Activated CD8-positive, alpha-beta T cell treated with anti-CD3 and anti-CD28 coated beads, Interleukin-2, amount 10 ng/mL, durations not matched to agents 7 days and 5 days (primary cell): ENCODE results near the gene DEFB126. TPM values are rescaled to one million over a fixed set of nuclear protein-coding genes. Genes with fewer than 3 reads are reported as not detected.

Experiments used
- ATAC-seq: fragments of 150-1000 bp; cut with Tn5 transposase; one replicate; pipeline ENCODE4 v1.10.0; 2021; ENCODE audit warnings: moderate library complexity
- CTCF ChIA-PET: fragments of 350-600 bp; sonication (Branson Sonifier 250); formaldehyde crosslinking; loops from one replicate; lab custom pipeline; 2021; ENCODE audit warnings: antibody characterized with exemption; lab: Charles Lee
- POLR2A ChIA-PET: fragments of 350-600 bp; sonication (Branson Sonifier 250); formaldehyde crosslinking; loops from one replicate; lab custom pipeline; 2021; ENCODE audit warnings: antibody characterized with exemption; lab: Charles Lee
- DNase-seq: peaks from one replicate; pipeline ENCODE4 v3.0.0-alpha.2; 2020
- H3K27ac Mint-ChIP-seq: one replicate; pipeline ENCODE4 v1.8.0; 2021; ENCODE audit warnings: mild to moderate bottlenecking, mixed read lengths
- H3K27me3 Mint-ChIP-seq: one replicate; pipeline ENCODE4 v1.8.0; 2021; ENCODE audit warnings: low read depth, mixed read lengths
- H3K36me3 Mint-ChIP-seq: one replicate; pipeline ENCODE4 v1.8.0; 2021; ENCODE audit warnings: low read depth, mixed read lengths
- H3K4me1 Mint-ChIP-seq: one replicate; pipeline ENCODE4 v1.8.0; 2021; ENCODE audit warnings: low read depth, mixed read lengths
- H3K4me3 Mint-ChIP-seq: one replicate; pipeline ENCODE4 v1.8.0; 2021; ENCODE audit warnings: mild to moderate bottlenecking, mixed read lengths
- H3K9me3 Mint-ChIP-seq: one replicate; pipeline ENCODE4 v1.8.0; 2022; ENCODE audit warnings: mixed read lengths; ENCODE audit not compliant: insufficient read depth
- total RNA-seq, 2 experiments: library from RNA; stranded (reverse); gene quantifications; one replicate each; pipeline ENCODE4 v1.2.3, GENCODE V29; 2021

Gene DEFB126
- total RNA-seq, 2 experiments from 2014 or later = not detected

GRCh38 chr20:157154-157553 is 14.8 kb downstream of the DEFB126 start, which contains the start of gene DEFB127:
Gene DEFB127, plus strand, starts transcription at chr20:157454. Its CDS starts 91 bp downstream, at chr20:157545.
- ATAC-seq = no peak
- H3K4me1 Mint-ChIP-seq = no peaks in the 10 kb centered on the region
- no peaks in the 10 kb centered on the region for H3K36me3 Mint-ChIP-seq
- no peak within 1 kb of the TSS for H3K4me3 Mint-ChIP-seq
- CTCF ChIA-PET = interaction anchor here (1.2 kb wide), 1 partner anchor 61 kb away, joined by 4 read pairs; no protein-coding TSS in a partner anchor
- DNase-seq = no peak
- H3K27me3 Mint-ChIP-seq = peaks cover 26% of the 10 kb centered on the region
- H3K27ac Mint-ChIP-seq = no peak within 1 kb of the TSS
- H3K9me3 Mint-ChIP-seq = no peaks in the 10 kb centered on the region
- POLR2A ChIA-PET = no interaction called here

DNA sequence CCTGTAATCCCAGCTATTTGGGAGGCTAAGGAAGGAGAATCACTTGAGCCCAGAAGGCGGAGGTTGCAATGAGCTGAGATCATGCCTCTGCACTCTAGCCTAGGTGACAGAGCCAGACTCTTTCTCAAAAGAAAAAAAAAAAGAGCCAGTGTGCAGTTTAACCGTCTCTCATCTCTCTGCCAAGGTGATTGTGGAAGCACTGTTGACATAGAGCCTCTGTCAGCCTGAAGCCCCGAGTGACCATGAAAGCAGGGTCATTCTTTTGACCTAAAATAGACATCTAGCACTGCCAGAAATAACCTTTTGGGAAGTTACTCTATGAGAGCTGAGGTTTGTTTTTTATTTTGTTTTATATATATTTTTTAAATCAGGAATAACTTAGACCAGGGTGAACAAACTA is 22.2 kb downstream of the DEFB126 start:
- ChIA-PET POLR2A (no interaction called here), CTCF (no interaction called here)
- H3K4me1 Mint-ChIP-seq = no peaks in the 10 kb centered on the region
- ATAC-seq (no peak), DNase-seq (no peak)
- H3K36me3 Mint-ChIP-seq = no peaks in the 10 kb centered on the region
- no peaks in the 10 kb centered on the region for H3K9me3 Mint-ChIP-seq
- H3K27ac Mint-ChIP-seq = no peak overlapping the region
- peaks cover 23% of the 10 kb centered on the region for H3K27me3 Mint-ChIP-seq
- no peak overlapping the region for H3K4me3 Mint-ChIP-seq

- CTCF ChIA-PET = no interaction called here
- POLR2A ChIA-PET = no interaction called here
- peaks cover 20% of the 10 kb centered on the region for H3K27me3 Mint-ChIP-seq
- H3K9me3 Mint-ChIP-seq = no peaks in the 10 kb centered on the region
- DNase-seq (no peak), ATAC-seq (no peak)
- H3K36me3 Mint-ChIP-seq = no peaks in the 10 kb centered on the region
- no peak overlapping the region for H3K4me3 Mint-ChIP-seq
- H3K27ac Mint-ChIP-seq = no peak overlapping the region
- no peaks in the 10 kb centered on the region for H3K4me1 Mint-ChIP-seq
These were observed 26.5 kb downstream of the DEFB126 start for GRCh38 chr20:168876-169275.

DNA sequence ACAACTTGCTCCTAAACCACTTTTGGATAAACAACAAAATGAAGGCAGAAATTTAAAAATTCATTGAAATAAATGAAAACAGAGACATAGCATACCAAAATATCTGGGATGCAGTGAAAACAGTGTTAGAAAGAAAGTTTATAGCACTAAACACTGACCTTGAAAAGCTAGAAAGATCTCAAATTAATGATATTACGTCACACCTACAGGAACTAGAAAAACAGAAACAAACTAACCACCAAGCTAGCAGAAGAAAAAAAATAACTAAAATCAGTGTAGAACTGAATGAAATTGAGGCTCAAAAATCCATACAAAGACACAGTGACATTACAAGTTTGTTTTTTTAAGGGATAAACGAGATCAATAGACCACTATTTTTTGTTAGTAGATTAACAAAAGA is 41.9 kb downstream of the DEFB126 start:
- CTCF ChIA-PET = no interaction called here
- POLR2A ChIA-PET = no interaction called here
- Mint-ChIP-seq H3K4me3 (no peak overlapping the region), H3K27me3 (peaks cover 58% of the 10 kb centered on the region), H3K36me3 (peaks cover 10% of the 10 kb centered on the region), H3K27ac (no peak overlapping the region), H3K9me3 (peaks cover 17% of the 10 kb centered on the region), H3K4me1 (peaks cover 14% of the 10 kb centered on the region)
- no peak for DNase-seq
- no peak for ATAC-seq

DNA sequence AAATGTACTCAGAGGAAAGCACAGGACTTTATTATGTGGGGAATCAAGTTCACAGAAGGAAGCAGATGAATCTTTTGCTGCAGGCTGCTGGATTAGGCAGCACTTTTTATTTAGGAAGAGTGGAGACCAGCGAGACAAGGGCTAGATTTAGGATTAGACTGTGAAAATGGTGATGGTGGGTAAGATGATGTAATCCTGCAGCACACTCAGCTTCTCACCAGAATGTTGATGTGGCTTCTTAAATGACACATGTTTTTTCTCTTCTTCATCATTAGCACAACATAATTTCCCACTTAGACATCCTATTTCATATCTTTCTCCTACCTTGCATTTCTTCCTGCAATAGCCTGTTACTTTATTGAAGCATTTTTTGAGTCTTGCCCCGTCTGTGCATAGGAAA is 45.3 kb downstream of the DEFB126 start:
- H3K36me3 Mint-ChIP-seq = peaks cover 10% of the 10 kb centered on the region
- no peak overlapping the region for H3K4me3 Mint-ChIP-seq
- peaks cover 60% of the 10 kb centered on the region for H3K27me3 Mint-ChIP-seq
- H3K4me1 Mint-ChIP-seq = peaks cover 14% of the 10 kb centered on the region
- H3K9me3 Mint-ChIP-seq = peaks cover 17% of the 10 kb centered on the region
- ATAC-seq (no peak), DNase-seq (no peak)
- ChIA-PET POLR2A (no interaction called here), CTCF (no interaction called here)
- H3K27ac Mint-ChIP-seq = no peak overlapping the region

- ATAC-seq (no peak), DNase-seq (no peak)
- no peak within 1 kb of the TSS for H3K27ac Mint-ChIP-seq
- ChIA-PET POLR2A (no interaction called here), CTCF (interaction anchor here (1.0 kb wide), 1 partner anchor 77 kb away, joined by 4 read pairs; no protein-coding TSS in a partner anchor)
- peaks cover 44% of the 10 kb centered on the region for H3K27me3 Mint-ChIP-seq
- peaks cover 5% of the 10 kb centered on the region for H3K4me1 Mint-ChIP-seq
- H3K36me3 Mint-ChIP-seq = peaks cover 4% of the 10 kb centered on the region
- peaks cover 4% of the 10 kb centered on the region for H3K9me3 Mint-ChIP-seq
- H3K4me3 Mint-ChIP-seq = no peak within 1 kb of the TSS
These were observed 47.2 kb downstream of the DEFB126 start, which contains the start of gene DEFB128 for GRCh38 chr20:189611-190010. Gene DEFB128, minus strand, starts transcription at chr20:189711. Its CDS starts 88 bp downstream, at chr20:189623.

Other genes starting within 250 kb of the DEFB126 start
- gene DEFB125, start 54.9 kb upstream of the DEFB126 start, total RNA-seq = not detected
- not detected for gene DEFB127, start 14.9 kb downstream of the DEFB126 start, total RNA-seq
- gene DEFB128, start 47.1 kb downstream of the DEFB126 start, total RNA-seq = not detected
- not detected for gene DEFB129, start 84.7 kb downstream of the DEFB126 start, total RNA-seq
- gene DEFB132, start 115.1 kb downstream of the DEFB126 start, total RNA-seq = not detected
- gene C20orf96, start 148.2 kb downstream of the DEFB126 start, total RNA-seq = 1 to 10 TPM; 6.8 to 8.5 TPM
- 10 to 100 TPM; 28.4 to 29.0 TPM for gene ZCCHC3, start 155.0 kb downstream of the DEFB126 start, total RNA-seq
- gene SOX12, start 183.0 kb downstream of the DEFB126 start, total RNA-seq = 1 to 10 TPM; 5.5 to 5.8 TPM
- gene NRSN2, start 204.5 kb downstream of the DEFB126 start, total RNA-seq = 1 to 10 TPM; 1.4 to 2.4 TPM
- 10 to 100 TPM; 32.6 to 32.8 TPM for gene TRIB3, start 238.2 kb downstream of the DEFB126 start, total RNA-seq